ENCODE measurements around the gene ZNF69. TPM values are rescaled to one million over a fixed set of nuclear protein-coding genes. Genes with fewer than 3 reads are reported as not detected.
"Not testable (repeated sequence)": the region's sequence is repeated elsewhere in the genome, so short reads cannot be mapped to it uniquely, and the experiment has no call there.

The ZNF69 gene
- total RNA-seq, 6 experiments from 2014 or later = 6.1 to 10.0 (median 9.2) TPM

DNA sequence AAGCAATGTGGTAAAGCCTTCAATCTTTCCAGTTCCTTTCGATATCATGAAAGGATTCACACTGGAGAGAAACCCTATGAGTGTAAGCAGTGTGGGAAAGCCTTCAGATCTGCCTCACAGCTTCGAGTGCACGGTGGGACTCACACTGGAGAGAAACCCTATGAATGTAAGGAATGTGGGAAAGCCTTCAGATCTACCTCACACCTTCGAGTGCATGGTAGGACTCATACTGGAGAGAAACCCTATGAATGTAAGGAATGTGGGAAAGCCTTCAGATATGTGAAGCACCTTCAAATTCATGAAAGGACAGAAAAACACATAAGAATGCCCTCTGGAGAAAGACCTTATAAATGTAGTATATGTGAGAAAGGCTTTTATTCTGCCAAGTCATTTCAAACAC, 61.6 kb downstream of the ZNF69 start:
- DNase-seq (no peak), ATAC-seq (no peak)
- H3K27ac ChIP-seq = no peak overlapping the region
- WGBS (ENCODE audit: insufficient coverage, low coverage, low lambda C conversion rate, missing lambda C conversion rate) = 93% methylated on average over 4 of the region's 4 CpGs
- H3K27me3 ChIP-seq = no peaks in the 10 kb centered on the region
- H3K4me1 ChIP-seq = no peaks in the 10 kb centered on the region
- H3K4me3 ChIP-seq = no peak overlapping the region
- no peak for TF ChIP-seq POLR2A (IDR thresholded peaks at IDR 0.05)
- TF ChIP-seq, protein P1, sequence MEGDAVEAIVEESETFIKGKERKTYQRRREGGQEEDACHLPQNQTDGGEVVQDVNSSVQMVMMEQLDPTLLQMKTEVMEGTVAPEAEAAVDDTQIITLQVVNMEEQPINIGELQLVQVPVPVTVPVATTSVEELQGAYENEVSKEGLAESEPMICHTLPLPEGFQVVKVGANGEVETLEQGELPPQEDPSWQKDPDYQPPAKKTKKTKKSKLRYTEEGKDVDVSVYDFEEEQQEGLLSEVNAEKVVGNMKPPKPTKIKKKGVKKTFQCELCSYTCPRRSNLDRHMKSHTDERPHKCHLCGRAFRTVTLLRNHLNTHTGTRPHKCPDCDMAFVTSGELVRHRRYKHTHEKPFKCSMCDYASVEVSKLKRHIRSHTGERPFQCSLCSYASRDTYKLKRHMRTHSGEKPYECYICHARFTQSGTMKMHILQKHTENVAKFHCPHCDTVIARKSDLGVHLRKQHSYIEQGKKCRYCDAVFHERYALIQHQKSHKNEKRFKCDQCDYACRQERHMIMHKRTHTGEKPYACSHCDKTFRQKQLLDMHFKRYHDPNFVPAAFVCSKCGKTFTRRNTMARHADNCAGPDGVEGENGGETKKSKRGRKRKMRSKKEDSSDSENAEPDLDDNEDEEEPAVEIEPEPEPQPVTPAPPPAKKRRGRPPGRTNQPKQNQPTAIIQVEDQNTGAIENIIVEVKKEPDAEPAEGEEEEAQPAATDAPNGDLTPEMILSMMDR (IDR thresholded peaks at IDR 0.05) = no peak
- peaks cover 12 to 77% (median 44%) of the 10 kb centered on the region in 4 donors for H3K9me3 ChIP-seq
- H3K36me3 ChIP-seq = peaks cover 0 to 35% (median 18%) of the 10 kb centered on the region in 4 donors
- intact Hi-C loops (cut with DNase I) = no loop called here

DNA sequence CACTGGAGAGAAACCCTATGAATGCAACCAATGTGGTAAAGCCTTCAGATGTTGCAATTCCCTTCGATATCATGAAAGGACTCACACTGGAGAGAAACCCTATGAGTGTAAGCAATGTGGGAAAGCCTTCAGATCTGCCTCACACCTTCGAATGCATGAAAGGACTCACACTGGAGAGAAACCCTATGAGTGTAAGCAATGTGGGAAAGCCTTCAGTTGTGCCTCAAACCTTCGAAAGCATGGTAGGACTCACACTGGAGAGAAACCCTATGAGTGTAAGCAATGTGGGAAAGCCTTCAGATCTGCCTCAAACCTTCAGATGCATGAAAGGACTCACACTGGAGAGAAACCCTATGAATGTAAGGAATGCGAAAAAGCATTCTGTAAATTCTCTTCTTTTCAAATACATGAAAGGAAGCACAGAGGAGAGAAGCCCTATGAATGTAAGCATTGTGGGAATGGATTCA, 62.1 kb downstream of the ZNF69 start:
- 100% methylated on average over 3 of the region's 4 CpGs for whole genome bisulfite sequencing (ENCODE audit: insufficient coverage, low coverage, low lambda C conversion rate, missing lambda C conversion rate)
- H3K4me3 ChIP-seq; H3K27me3 ChIP-seq; DNase-seq; intact Hi-C loops (cut with DNase I); H3K27ac ChIP-seq; ATAC-seq; H3K4me1 ChIP-seq: not testable (repeated sequence)
- Histone ChIP-seq H3K36me3 (peaks cover 0 to 32% (median 18%) of the 10 kb centered on the region in 4 donors), H3K9me3 (peaks cover 10 to 74% (median 43%) of the 10 kb centered on the region in 4 donors)

DNA sequence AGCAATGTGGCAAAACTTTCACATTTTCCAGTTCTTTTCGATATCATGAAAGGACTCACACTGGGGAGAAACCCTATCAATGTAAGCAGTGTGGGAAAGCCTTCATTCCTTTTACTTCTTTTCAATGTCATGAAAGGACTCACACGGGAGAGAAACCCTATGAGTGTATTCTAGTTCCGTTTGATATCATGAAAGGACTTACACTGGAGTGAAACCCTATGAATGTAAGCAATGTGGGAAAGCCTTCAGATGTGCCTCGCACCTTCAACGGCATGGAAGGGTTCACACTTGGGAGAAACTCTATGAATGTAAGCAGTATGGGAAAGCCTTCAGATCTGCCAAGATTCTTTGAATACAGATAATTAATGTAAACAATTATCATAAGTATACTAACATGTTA, 62.7 kb downstream of the ZNF69 start:
- 100% methylated on average over 5 of the region's 5 CpGs for WGBS (ENCODE audit: insufficient coverage, low coverage, low lambda C conversion rate, missing lambda C conversion rate)
- DNase-seq = no peak
- H3K36me3 ChIP-seq = peaks cover 0 to 32% (median 18%) of the 10 kb centered on the region in 4 donors
- intact Hi-C loops (cut with DNase I) = no loop called here
- no peaks in the 10 kb centered on the region for H3K4me1 ChIP-seq
- TF ChIP-seq, protein P1 (IDR thresholded peaks at IDR 0.05) = no peak
- no peak for TF ChIP-seq POLR2A (IDR thresholded peaks at IDR 0.05)
- peaks cover 9 to 70% (median 40%) of the 10 kb centered on the region in 4 donors for H3K9me3 ChIP-seq
- no peak overlapping the region for H3K27ac ChIP-seq
- no peak overlapping the region for H3K4me3 ChIP-seq
- ATAC-seq = no peak
- no peaks in the 10 kb centered on the region for H3K27me3 ChIP-seq

Other genes starting within 250 kb of the ZNF69 start
- 1 to 10 TPM; 2.9 to 5.1 (median 3.4) TPM for gene ZNF823, start 148.8 kb upstream of the ZNF69 start, total RNA-seq
- 1 to 10 TPM; 2.6 to 4.4 (median 3.2) TPM for gene ZNF441, start 120.8 kb upstream of the ZNF69 start, total RNA-seq
- gene ZNF491, start 89.3 kb upstream of the ZNF69 start, total RNA-seq = 1 to 10 TPM in 2 of 6 experiments, under 1 TPM in 4; 0.37 to 1.3 (median 0.98) TPM
- gene ZNF440, start 73.5 kb upstream of the ZNF69 start, total RNA-seq = 1 to 10 TPM; 2.0 to 5.6 (median 3.7) TPM
- gene ZNF439, start 39.1 kb upstream of the ZNF69 start, total RNA-seq = 1 to 10 TPM in 2 of 6 experiments, under 1 TPM in 4; 0.43 to 1.3 (median 0.66) TPM
- gene ZNF700, start 37.3 kb downstream of the ZNF69 start, total RNA-seq = 1 to 10 TPM; 5.1 to 7.6 (median 5.5) TPM
- 1 to 10 TPM in 2 of 6 experiments, under 1 TPM in 4; 0.25 to 2.6 (median 0.70) TPM for gene ZNF763, start 77.3 kb downstream of the ZNF69 start, total RNA-seq
- 1 to 10 TPM; 1.1 to 7.4 (median 2.5) TPM for gene ZNF433, start 147.9 kb downstream of the ZNF69 start, total RNA-seq
- gene ZNF878, start 165.2 kb downstream of the ZNF69 start, total RNA-seq = under 1 TPM in 4 of 6 experiments, not detected in 2; 0.29 to 0.32 (median 0.31) TPM
- gene ZNF844, start 176.9 kb downstream of the ZNF69 start, total RNA-seq = 1 to 10 TPM; 2.2 to 8.6 (median 3.1) TPM